B cell (primary cell): ENCODE results near the gene RLBP1. TPM values are rescaled to one million over a fixed set of nuclear protein-coding genes. Genes with fewer than 3 reads are reported as not detected.

Experiments used
- ATAC-seq: fragments of 200-7000 bp; cut with Tn5 transposase; one replicate; pipeline ENCODE4 v1.10.0; 2021; ENCODE audit warnings: low read depth, mild to moderate bottlenecking, moderate number of reproducible peaks, moderate library complexity
- CTCF ChIA-PET: fragments of 350-600 bp; sonication (Branson Sonifier 250); formaldehyde crosslinking; loops from one replicate; lab custom pipeline; 2021; ENCODE audit warnings: antibody characterized with exemption, inconsistent platforms; lab: Charles Lee
- POLR2A ChIA-PET: fragments of 350-600 bp; sonication (Branson Sonifier 250); formaldehyde crosslinking; loops from one replicate; lab custom pipeline; 2021; ENCODE audit warnings: antibody characterized with exemption; lab: Charles Lee
- DNase-seq: peaks from one replicate; pipeline ENCODE4 v3.0.0; 2013
- H2AFZ ChIP-seq: 2 replicates; pipeline ENCODE4 v1.6.1; 2012; ENCODE audit warnings: mild to moderate bottlenecking, low read depth, low read length; ENCODE audit not compliant: insufficient read depth, poor library complexity, severe bottlenecking
- H3K27ac ChIP-seq, 2 donors: 1 replicate in 1 of 2; 2 replicates in 1 of 2; pipeline ENCODE4 v1.5.1; 2012 to 2013; ENCODE audit warnings: low read length in 2 of 2, mild to moderate bottlenecking in 2 of 2, moderate library complexity in 1 of 2
- H3K27me3 ChIP-seq, 4 experiments: fragments of 200-600 bp in 1 of 4; sonication (generic) in 1 of 4; replicated peaks in 1 of 4; 1 replicate in 2 of 4; 2 replicates in 2 of 4; pipeline versions ENCODE4 v1.6.1 to v1.7.0; 2013 to 2016; ENCODE audit warnings: low read length in 3 of 4, mild to moderate bottlenecking in 2 of 4, mixed read lengths in 1 of 4, moderate library complexity in 1 of 4; ENCODE audit not compliant: insufficient read depth in 4 of 4, control insufficient read depth in 3 of 4; ENCODE audit errors: control extremely low read depth in 1 of 4
- H3K36me3 ChIP-seq, 2 experiments: replicated peaks in 1 of 2; 1 replicate in 1 of 2; 2 replicates in 1 of 2; pipeline versions ENCODE4 v1.6.1 to v1.7.1; 2013; ENCODE audit warnings: low read length in 1 of 2; ENCODE audit not compliant: insufficient read depth in 2 of 2, control insufficient read depth in 1 of 2; ENCODE audit errors: control extremely low read depth in 1 of 2, extremely low read depth in 1 of 2
- H3K4me1 ChIP-seq, 2 donors: fragments of 200-600 bp in 1 of 2; sonication (generic) in 1 of 2; 1 replicate in 1 of 2; 2 replicates in 1 of 2; pipeline versions ENCODE4 v1.5.1 to v1.6.1; 2013 to 2017; ENCODE audit warnings: low read length in 2 of 2; ENCODE audit not compliant: control insufficient read depth in 2 of 2, insufficient read depth in 2 of 2
- H3K4me2 ChIP-seq: replicated peaks from 2 replicates; pipeline ENCODE3; 2012; ENCODE audit warnings: mild to moderate bottlenecking, low read depth, low read length; ENCODE audit not compliant: poor library complexity, severe bottlenecking
- H3K4me3 ChIP-seq, 5 experiments: fragments of 200-600 bp in 1 of 5; sonication (generic) in 1 of 5; 1 replicate in 3 of 5; 2 replicates in 2 of 5; pipeline versions ENCODE4 v1.5.1 to v1.7.0; 2011 to 2016; ENCODE audit warnings: low read length in 4 of 5, mild to moderate bottlenecking in 4 of 5, low read depth in 2 of 5, control low read depth in 1 of 5, moderate library complexity in 1 of 5; ENCODE audit not compliant: insufficient read depth in 1 of 5; ENCODE audit errors: control extremely low read depth in 1 of 5, extremely low read depth in 1 of 5
- H3K79me2 ChIP-seq: fragments of 200-600 bp; sonication (generic); one replicate; pipeline ENCODE4 v1.6.0; 2016; ENCODE audit warnings: low read length; ENCODE audit not compliant: control insufficient read depth, insufficient read depth
- H3K9ac ChIP-seq: fragments of 200-600 bp; sonication (generic); 2 replicates; pipeline ENCODE4 v1.6.1; 2017; ENCODE audit warnings: mild to moderate bottlenecking, low read length, moderate library complexity
- H3K9me3 ChIP-seq, 3 donors: one replicate each; pipeline versions ENCODE4 v1.6.1 to v1.7.1; 2013; ENCODE audit warnings: low read length in 2 of 3; ENCODE audit not compliant: control insufficient read depth in 2 of 3, insufficient read depth in 1 of 3; ENCODE audit errors: control extremely low read depth in 1 of 3
- H4K20me1 ChIP-seq: 2 replicates; pipeline ENCODE4 v1.6.0; 2012; ENCODE audit warnings: mild to moderate bottlenecking, low read length; ENCODE audit not compliant: insufficient read depth, control insufficient read depth, poor library complexity, severe bottlenecking
- H3K27ac Mint-ChIP-seq: one replicate; pipeline ENCODE4 v1.8.0; 2021; ENCODE audit warnings: mixed read lengths
- H3K27me3 Mint-ChIP-seq: one replicate; pipeline ENCODE4 v1.8.0; 2021; ENCODE audit warnings: mixed read lengths
- H3K4me1 Mint-ChIP-seq: one replicate; pipeline ENCODE4 v1.8.0; 2021; ENCODE audit warnings: mixed read lengths
- H3K4me3 Mint-ChIP-seq: one replicate; pipeline ENCODE4 v1.8.0; 2021; ENCODE audit warnings: mixed read lengths
- H3K9me3 Mint-ChIP-seq: one replicate; pipeline ENCODE4 v1.8.0; 2022; ENCODE audit warnings: mixed read lengths; ENCODE audit not compliant: insufficient read depth
- EZH2 ChIP-seq: IDR thresholded peaks from 2 replicates; pipeline ENCODE4 v1.6.1; 2012; ENCODE audit warnings: borderline replicate concordance, low read depth, mild to moderate bottlenecking, moderate library complexity, low read length; ENCODE audit not compliant: insufficient read depth, poor library complexity, severe bottlenecking
- WGBS: methylation state at CpG from one replicate; pipeline ENCODE4 v1.1.5; 2013; ENCODE audit warnings: missing lambda C conversion rate; ENCODE audit not compliant: insufficient coverage; 5-methylcytosine and 5-hydroxymethylcytosine counted together
- intact Hi-C: fragments of 100-400 bp; cut with micrococcal nuclease; formaldehyde crosslinking; loops from one replicate; pipeline ENCODE4 v1.10.0; 2022
- polyA plus RNA-seq: library from polyadenylated mRNA; depleted of rRNA; stranded (reverse); fragments of >200 nt; gene quantifications from 2 replicates; pipeline ENCODE4 v1.2.3, GENCODE V29; 2012
- total RNA-seq, 2 donors: library from RNA; stranded (reverse); fragments of 120-200 nt in 1 of 2; gene quantifications; 1 replicate in 1 of 2; 2 replicates in 1 of 2; pipeline versions ENCODE4 v1.2.3 to v1.2.4, GENCODE V29; 2013 to 2022
- TF ChIP-seq, protein P1 (sequence below): fragments of 200-600 bp; IDR thresholded peaks from one replicate; pipeline ENCODE4 v1.8.0; 2022; ENCODE audit warnings: antibody characterized with exemption, mild to moderate bottlenecking

RLBP1 gene
- total and polyA plus RNA-seq, 2 donors (not counting 1 experiment from before 2014, with no cell fraction given), result not detected

- no peak for TF ChIP-seq EZH2
- TF ChIP-seq, protein P1, sequence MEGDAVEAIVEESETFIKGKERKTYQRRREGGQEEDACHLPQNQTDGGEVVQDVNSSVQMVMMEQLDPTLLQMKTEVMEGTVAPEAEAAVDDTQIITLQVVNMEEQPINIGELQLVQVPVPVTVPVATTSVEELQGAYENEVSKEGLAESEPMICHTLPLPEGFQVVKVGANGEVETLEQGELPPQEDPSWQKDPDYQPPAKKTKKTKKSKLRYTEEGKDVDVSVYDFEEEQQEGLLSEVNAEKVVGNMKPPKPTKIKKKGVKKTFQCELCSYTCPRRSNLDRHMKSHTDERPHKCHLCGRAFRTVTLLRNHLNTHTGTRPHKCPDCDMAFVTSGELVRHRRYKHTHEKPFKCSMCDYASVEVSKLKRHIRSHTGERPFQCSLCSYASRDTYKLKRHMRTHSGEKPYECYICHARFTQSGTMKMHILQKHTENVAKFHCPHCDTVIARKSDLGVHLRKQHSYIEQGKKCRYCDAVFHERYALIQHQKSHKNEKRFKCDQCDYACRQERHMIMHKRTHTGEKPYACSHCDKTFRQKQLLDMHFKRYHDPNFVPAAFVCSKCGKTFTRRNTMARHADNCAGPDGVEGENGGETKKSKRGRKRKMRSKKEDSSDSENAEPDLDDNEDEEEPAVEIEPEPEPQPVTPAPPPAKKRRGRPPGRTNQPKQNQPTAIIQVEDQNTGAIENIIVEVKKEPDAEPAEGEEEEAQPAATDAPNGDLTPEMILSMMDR, result no peak
- Mint-ChIP-seq H3K4me1 (no peaks in the 10 kb centered on the region), H3K27ac (no peak overlapping the region), H3K9me3 (no peaks in the 10 kb centered on the region), H3K4me3 (no peak overlapping the region), H3K27me3 (no peaks in the 10 kb centered on the region)
- CTCF ChIA-PET, result interaction anchor here (0.7 to 5.7 kb wide), 4 partner anchors 8 to 19 kb away, joined by 5 to 38 read pairs (median 7); no protein-coding TSS in a partner anchor
- H3K79me2 ChIP-seq, result no peaks in the 10 kb centered on the region
- ATAC-seq, result no peak
- no peak overlapping the region for H2AFZ ChIP-seq
- H3K4me1 ChIP-seq, result no peaks in the 10 kb centered on the region
- no CpG with 5 or more reads among the region's 4 CpGs for WGBS
- POLR2A ChIA-PET, result no interaction called here
- no peaks in the 10 kb centered on the region for H3K9me3 ChIP-seq
- H3K27me3 ChIP-seq, result no peaks in the 10 kb centered on the region
- H3K4me3 ChIP-seq, result no peak overlapping the region
- peaks cover 2 to 56% of the 10 kb centered on the region in 2 experiments for H3K36me3 ChIP-seq
- no peak overlapping the region for H3K9ac ChIP-seq
- no peak overlapping the region for H3K27ac ChIP-seq
- H3K4me2 ChIP-seq, result no peak overlapping the region
- intact Hi-C loops, result no loop called here
- DNase-seq, result no peak
- H4K20me1 ChIP-seq, result no peaks in the 10 kb centered on the region
Observed at GRCh38 chr15:89194608-89195007, 26.8 kb downstream of the RLBP1 start.

GRCh38 chr15:89192766-89193165 is 28.6 kb downstream of the RLBP1 start:
- H3K9me3 ChIP-seq, result no peaks in the 10 kb centered on the region
- H3K4me3 ChIP-seq, result no peak overlapping the region
- peaks cover 2 to 71% of the 10 kb centered on the region in 2 experiments for H3K36me3 ChIP-seq
- ChIA-PET POLR2A (no interaction called here), CTCF (interaction anchor here (1.7 to 2.8 kb wide), 2 partner anchors 14 kb away, joined by 7 to 8 read pairs; no protein-coding TSS in a partner anchor)
- H3K79me2 ChIP-seq, result no peaks in the 10 kb centered on the region
- H3K27ac Mint-ChIP-seq, result no peak overlapping the region
- DNase-seq, result no peak
- H3K27ac ChIP-seq, result no peak overlapping the region
- H4K20me1 ChIP-seq, result no peaks in the 10 kb centered on the region
- WGBS, result 80% methylated on average over 2 of the region's 3 CpGs
- no peaks in the 10 kb centered on the region for H3K9me3 Mint-ChIP-seq
- H3K4me1 Mint-ChIP-seq, result no peaks in the 10 kb centered on the region
- H3K4me3 Mint-ChIP-seq, result no peak overlapping the region
- H3K27me3 ChIP-seq, result no peaks in the 10 kb centered on the region
- H3K4me1 ChIP-seq, result no peaks in the 10 kb centered on the region
- no peak overlapping the region for H2AFZ ChIP-seq
- ATAC-seq, result no peak
- no peak overlapping the region for H3K4me2 ChIP-seq
- intact Hi-C loops, result no loop called here
- TF ChIP-seq, protein P1, result no peak
- TF ChIP-seq EZH2, result no peak
- no peak overlapping the region for H3K9ac ChIP-seq
- no peaks in the 10 kb centered on the region for H3K27me3 Mint-ChIP-seq
